GM18873 (cell line): Measurements from ENCODE around the gene MALT1.
A peak's percentile ranks its signal among the peaks of the same experiment; 100 is the strongest.

ENCODE experiments used
- ATAC-seq: cut with Tn5 transposase; IDR thresholded peaks from one replicate; pipeline ENCODE4 v1.9.1; 2021; ENCODE audit warnings: mild to moderate bottlenecking, moderate library complexity, moderate number of reproducible peaks; ENCODE audit not compliant: unreplicated experiment, low FRiP score

Gene MALT1

GRCh38 chr18:58682429-58683069 lies 11.3 kb downstream of the MALT1 start:
- ATAC-seq, result no peak

GRCh38 chr18:58687871-58688308 lies 16.6 kb downstream of the MALT1 start:
- ATAC-seq, result peak; percentile 75

- ATAC-seq, result no peak
Observed at GRCh38 chr18:58690259-58690658, 19.0 kb downstream of the MALT1 start.

- ATAC-seq, result no peak
Observed at GRCh38 chr18:58691256-58691655, 20.0 kb downstream of the MALT1 start.

GRCh38 chr18:58692422-58693185 lies 21.3 kb downstream of the MALT1 start:
- ATAC-seq, result no peak

GRCh38 chr18:58694221-58694620 lies 23.0 kb downstream of the MALT1 start:
- no peak for ATAC-seq

- ATAC-seq, result no peak
Observed at GRCh38 chr18:58694720-58695468, 23.6 kb downstream of the MALT1 start.

- ATAC-seq, result no peak
Observed at GRCh38 chr18:58695772-58696171, 24.5 kb downstream of the MALT1 start.

- no peak for ATAC-seq
Observed at GRCh38 chr18:58697146-58697545, 25.9 kb downstream of the MALT1 start.

- ATAC-seq, result no peak
Observed at GRCh38 chr18:58698701-58699193, 27.5 kb downstream of the MALT1 start.

GRCh38 chr18:58699551-58699950 lies 28.3 kb downstream of the MALT1 start:
- no peak for ATAC-seq

GRCh38 chr18:58700209-58700608 lies 28.9 kb downstream of the MALT1 start:
- no peak for ATAC-seq

- ATAC-seq, result no peak
Observed at GRCh38 chr18:58712930-58713329, 41.7 kb downstream of the MALT1 start.

- ATAC-seq, result no peak
Observed at GRCh38 chr18:58714259-58714658, 43.0 kb downstream of the MALT1 start.

- no peak for ATAC-seq
Observed at GRCh38 chr18:58714821-58715220, 43.6 kb downstream of the MALT1 start.

- no peak for ATAC-seq
Observed at GRCh38 chr18:58715540-58715939, 44.3 kb downstream of the MALT1 start.

- no peak for ATAC-seq
Observed at GRCh38 chr18:58716060-58716756, 44.9 kb downstream of the MALT1 start.

- ATAC-seq, result no peak
Observed at GRCh38 chr18:58721566-58722239, 50.4 kb downstream of the MALT1 start.

GRCh38 chr18:58723810-58724602 lies 52.7 kb downstream of the MALT1 start:
- no peak for ATAC-seq
